Thoracic aorta (tissue), 2 donors: ENCODE data around the gene NFIA. TPM values are rescaled to one million over a fixed set of nuclear protein-coding genes. Genes with fewer than 3 reads are reported as not detected.

Experiments used
- ATAC-seq: fragments of 150-250 bp; one replicate; pipeline ENCODE4 v1.8.0; 2017; ENCODE audit warnings: low read depth; ENCODE audit not compliant: insufficient number of reproducible peaks, low FRiP score
- DNase-seq: peaks from one replicate; pipeline ENCODE4 v3.0.0-alpha.2; 2020; ENCODE audit warnings: low spot score
- H3K27ac ChIP-seq, 2 donors: fragments of 200-600 bp; sonication (generic); 1 replicate in 1 of 2; 2 replicates in 1 of 2; pipeline ENCODE4 v1.5.1; 2016; ENCODE audit warnings: mild to moderate bottlenecking in 2 of 2, moderate library complexity in 2 of 2
- H3K27me3 ChIP-seq: fragments of 200-600 bp; sonication (generic); replicated peaks from 2 replicates; pipeline ENCODE4 v1.6.0; 2016; ENCODE audit warnings: mild to moderate bottlenecking; ENCODE audit not compliant: insufficient read depth
- H3K36me3 ChIP-seq: fragments of 200-600 bp; sonication (generic); one replicate; pipeline ENCODE4 v1.5.1; 2016
- H3K4me1 ChIP-seq, 2 donors: fragments of 200-600 bp; sonication (generic); 1 replicate in 1 of 2; 2 replicates in 1 of 2; pipeline versions ENCODE4 v1.5.1 to v1.6.0; 2016; ENCODE audit warnings: low read depth in 2 of 2, mild to moderate bottlenecking in 1 of 2; ENCODE audit not compliant: control insufficient read depth in 1 of 2
- H3K4me3 ChIP-seq: fragments of 200-600 bp; sonication (generic); 2 replicates; pipeline ENCODE4 v1.5.1; 2016; ENCODE audit warnings: mild to moderate bottlenecking
- H3K9me3 ChIP-seq: fragments of 200-600 bp; sonication (generic); 2 replicates; pipeline ENCODE4 v1.5.1; 2016
- total RNA-seq, 2 donors: library from RNA; depleted of rRNA; stranded (reverse); fragments of >200 nt; gene quantifications; one replicate each; pipeline versions ENCODE4 v1.1.0 to v1.2.3, GENCODE V29; 2016
- TF ChIP-seq, protein P1 (sequence below): fragments of 200-600 bp; sonication (generic); IDR thresholded peaks from one replicate; pipeline ENCODE4 v1.5.1; 2019; ENCODE audit warnings: antibody characterized with exemption

The NFIA gene
- total RNA-seq, 2 donors from 2014 or later: 99.8 to 118 TPM

DNA sequence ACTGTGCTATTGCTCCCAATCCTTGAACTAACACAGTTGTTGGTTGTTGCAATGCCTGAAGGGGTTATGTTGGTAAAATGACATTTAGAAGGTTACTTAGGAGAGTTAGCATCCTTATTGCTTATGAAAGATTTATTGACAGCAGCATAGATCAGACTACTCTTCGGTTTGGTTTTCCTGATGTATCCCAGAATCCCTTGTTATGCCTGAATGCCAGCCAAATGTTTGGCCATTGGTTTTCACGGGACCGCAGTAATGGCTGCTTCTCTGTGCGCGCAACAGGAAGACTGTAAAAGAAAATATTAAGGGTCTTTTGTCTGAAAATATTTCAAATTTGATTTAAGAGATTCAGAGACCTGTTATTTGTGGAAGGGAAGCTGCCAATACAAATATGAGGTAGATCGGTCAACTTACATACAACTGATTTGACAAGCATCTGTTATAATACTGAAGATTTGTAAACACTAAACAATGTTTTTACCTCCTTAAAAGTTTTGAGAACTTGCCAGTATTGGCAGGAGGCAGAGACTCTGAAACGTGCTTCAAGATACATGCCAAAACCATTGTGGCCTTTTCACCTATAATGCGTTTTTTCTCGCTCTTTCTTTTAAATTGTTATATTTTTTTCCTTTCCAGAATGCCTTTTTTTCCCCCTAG lies 8.3 kb downstream of the NFIA start:
- ATAC-seq: no peak
- TF ChIP-seq, protein P1, sequence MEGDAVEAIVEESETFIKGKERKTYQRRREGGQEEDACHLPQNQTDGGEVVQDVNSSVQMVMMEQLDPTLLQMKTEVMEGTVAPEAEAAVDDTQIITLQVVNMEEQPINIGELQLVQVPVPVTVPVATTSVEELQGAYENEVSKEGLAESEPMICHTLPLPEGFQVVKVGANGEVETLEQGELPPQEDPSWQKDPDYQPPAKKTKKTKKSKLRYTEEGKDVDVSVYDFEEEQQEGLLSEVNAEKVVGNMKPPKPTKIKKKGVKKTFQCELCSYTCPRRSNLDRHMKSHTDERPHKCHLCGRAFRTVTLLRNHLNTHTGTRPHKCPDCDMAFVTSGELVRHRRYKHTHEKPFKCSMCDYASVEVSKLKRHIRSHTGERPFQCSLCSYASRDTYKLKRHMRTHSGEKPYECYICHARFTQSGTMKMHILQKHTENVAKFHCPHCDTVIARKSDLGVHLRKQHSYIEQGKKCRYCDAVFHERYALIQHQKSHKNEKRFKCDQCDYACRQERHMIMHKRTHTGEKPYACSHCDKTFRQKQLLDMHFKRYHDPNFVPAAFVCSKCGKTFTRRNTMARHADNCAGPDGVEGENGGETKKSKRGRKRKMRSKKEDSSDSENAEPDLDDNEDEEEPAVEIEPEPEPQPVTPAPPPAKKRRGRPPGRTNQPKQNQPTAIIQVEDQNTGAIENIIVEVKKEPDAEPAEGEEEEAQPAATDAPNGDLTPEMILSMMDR: no peak
- H3K27me3 ChIP-seq: no peaks in the 10 kb centered on the region
- H3K4me1 ChIP-seq: peaks cover 21 to 73% of the 10 kb centered on the region in 2 donors
- no peaks in the 10 kb centered on the region for H3K9me3 ChIP-seq
- peak overlapping the region; percentile 94 for H3K27ac ChIP-seq
- no peak for DNase-seq
- peaks cover 7% of the 10 kb centered on the region for H3K36me3 ChIP-seq
- peak overlapping the region; percentile 96 for H3K4me3 ChIP-seq

DNA sequence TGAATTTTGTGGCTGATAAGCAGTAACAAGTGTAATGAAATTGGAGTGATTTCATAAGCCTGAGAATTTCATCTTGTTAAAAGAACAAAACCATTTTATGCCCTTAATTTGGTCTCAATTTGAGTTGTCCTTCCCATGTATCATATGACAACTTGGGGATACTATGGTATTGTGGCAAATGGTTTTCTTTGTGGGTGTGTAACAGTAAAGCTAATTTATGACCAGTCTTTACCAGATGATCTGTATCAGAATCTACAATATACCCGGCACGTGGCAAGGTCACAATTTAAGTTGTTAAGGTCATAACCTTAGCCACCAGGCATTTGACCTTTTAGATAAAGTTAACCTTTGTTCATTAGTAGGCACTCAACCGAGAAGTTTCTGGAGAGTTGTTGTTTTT lies 9.1 kb downstream of the NFIA start:
- TF ChIP-seq, protein P1: no peak
- DNase-seq (no peak), ATAC-seq (no peak)
- Histone ChIP-seq H3K4me3 (peak overlapping the region; percentile 96), H3K36me3 (peaks cover 7% of the 10 kb centered on the region), H3K27ac (peak overlapping the region; percentile 94), H3K9me3 (no peaks in the 10 kb centered on the region), H3K27me3 (no peaks in the 10 kb centered on the region), H3K4me1 (peaks cover 25 to 77% of the 10 kb centered on the region in 2 donors)

DNA sequence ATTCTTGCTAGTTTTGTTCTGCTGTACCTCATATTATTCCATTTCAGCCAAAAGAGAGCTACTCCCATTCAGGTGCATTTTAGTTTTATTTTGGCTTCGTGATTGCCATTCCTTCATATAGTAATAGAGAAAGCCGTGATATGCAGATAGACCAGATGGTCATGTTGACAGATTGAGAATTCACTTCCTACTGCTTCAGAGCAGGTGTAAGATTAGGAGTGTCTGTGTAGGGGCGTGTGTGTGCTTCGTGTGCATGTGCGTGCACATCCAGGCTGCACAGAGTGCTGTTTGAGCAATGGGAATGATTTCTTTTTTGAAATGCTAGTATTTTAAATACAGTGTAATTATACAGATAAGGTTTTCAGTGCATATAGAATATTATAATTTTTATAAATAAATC lies 10.3 kb downstream of the NFIA start:
- DNase-seq (no peak), ATAC-seq (no peak)
- Histone ChIP-seq H3K27ac (peak overlapping the region; percentile 94), H3K4me3 (peak overlapping the region; percentile 96), H3K27me3 (no peaks in the 10 kb centered on the region), H3K4me1 (peaks cover 25 to 84% of the 10 kb centered on the region in 2 donors), H3K9me3 (no peaks in the 10 kb centered on the region), H3K36me3 (peaks cover 7% of the 10 kb centered on the region)
- TF ChIP-seq, protein P1: no peak

DNA sequence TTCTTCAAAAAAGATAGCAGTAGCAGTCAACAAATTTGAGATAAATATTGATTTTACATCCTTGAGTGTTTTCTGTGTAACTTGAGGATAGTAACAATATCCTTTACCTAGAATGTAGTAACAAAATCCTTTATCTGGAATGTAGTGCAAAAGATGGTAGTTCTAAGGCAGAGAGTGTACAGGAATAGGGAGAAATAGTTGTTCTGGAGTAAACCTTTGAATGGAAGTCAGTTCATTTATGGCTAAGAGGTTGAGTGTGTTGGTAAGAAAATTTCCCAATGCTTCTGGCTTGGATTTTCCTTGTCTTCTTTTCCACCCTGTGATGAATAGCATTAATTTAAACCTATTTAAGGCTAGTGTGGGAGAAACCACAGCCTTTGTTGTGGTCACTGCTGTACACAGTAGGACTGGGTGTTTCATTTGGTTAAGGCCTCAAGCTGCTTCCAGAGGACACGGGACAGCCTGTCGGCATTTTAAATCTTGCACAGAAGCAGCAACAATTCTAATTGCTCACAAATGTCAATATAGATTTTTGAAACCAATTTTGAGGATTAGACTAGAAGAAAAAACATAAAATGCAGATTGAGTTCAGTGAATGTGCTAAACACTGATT lies 11.3 kb downstream of the NFIA start:
- H3K9me3 ChIP-seq: no peaks in the 10 kb centered on the region
- peaks cover 1% of the 10 kb centered on the region for H3K36me3 ChIP-seq
- TF ChIP-seq, protein P1: no peak
- ATAC-seq (no peak), DNase-seq (no peak)
- H3K4me1 ChIP-seq: peaks cover 24 to 85% of the 10 kb centered on the region in 2 donors
- H3K27ac ChIP-seq: peak overlapping the region; percentile 52 to 72
- H3K4me3 ChIP-seq: peak overlapping the region; percentile 60
- no peaks in the 10 kb centered on the region for H3K27me3 ChIP-seq

DNA sequence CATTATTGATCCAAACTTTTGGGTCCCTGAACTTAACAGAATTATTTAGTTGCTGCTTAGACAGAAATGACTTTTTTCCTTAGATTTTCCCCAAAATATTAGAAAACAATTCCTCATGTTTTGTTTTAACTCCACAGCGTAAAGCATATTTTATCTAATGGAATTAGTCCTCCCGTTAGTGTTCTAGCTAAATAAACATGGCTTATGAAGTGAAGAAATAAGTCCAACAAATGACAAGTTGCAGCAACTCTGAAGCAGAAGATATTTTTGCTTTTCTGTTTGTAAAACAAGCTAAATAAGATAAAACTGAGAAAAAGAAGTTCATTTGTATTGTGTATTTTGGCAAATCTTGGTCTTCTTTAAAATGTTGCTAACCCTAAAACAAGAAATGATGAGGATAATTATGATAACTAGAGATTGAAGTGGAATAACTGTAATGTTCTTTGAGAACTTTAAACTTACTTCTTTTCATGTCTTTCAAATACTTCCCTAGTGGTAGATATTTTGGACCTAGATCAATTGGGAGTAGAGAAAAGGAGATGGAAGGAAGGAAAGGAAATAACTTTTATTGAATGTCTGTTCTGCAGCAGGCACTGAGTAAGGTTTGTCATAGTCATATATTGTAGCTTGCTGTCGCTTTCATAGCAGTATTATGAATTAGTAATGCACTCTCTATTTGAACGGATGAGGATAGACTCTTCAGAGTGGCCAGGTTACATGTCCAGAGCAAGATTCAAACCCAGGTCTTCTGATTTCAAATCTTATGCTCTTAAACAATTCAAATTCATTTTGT lies 12.5 kb downstream of the NFIA start:
- ATAC-seq: no peak
- Histone ChIP-seq H3K27me3 (no peaks in the 10 kb centered on the region), H3K36me3 (no peaks in the 10 kb centered on the region), H3K4me3 (peak overlapping the region; percentile 60), H3K4me1 (peaks cover 24 to 85% of the 10 kb centered on the region in 2 donors), H3K9me3 (no peaks in the 10 kb centered on the region), H3K27ac (peak overlapping the region; percentile 9 to 72)
- TF ChIP-seq, protein P1: no peak
- no peak for DNase-seq
